BJ (cell line): ENCODE data around the gene TMEM145. TPM values are rescaled to one million over a fixed set of nuclear protein-coding genes. Genes with fewer than 3 reads are reported as not detected.

Source experiments
- CTCF ChIA-PET: fragments of 350-600 bp; formaldehyde crosslinking; extraction: SDS; loops from one replicate; lab custom pipeline; 2021; ENCODE audit warnings: antibody characterized with exemption, inconsistent platforms; lab: Yijun Ruan, JAX
- POLR2A ChIA-PET: fragments of 300-600 bp; sonication (Branson Sonifier 250); formaldehyde crosslinking; extraction: SDS; loops from one replicate; lab custom pipeline; 2021; ENCODE audit warnings: antibody characterized with exemption; lab: Charles Lee
- DNase-seq: peaks from one replicate; pipeline ENCODE4 v3.0.0-alpha.2; 2011; ENCODE audit warnings: low read depth
- H3K27me3 ChIP-seq: 2 replicates; pipeline ENCODE4 v1.6.0; 2011; ENCODE audit warnings: low read length; ENCODE audit not compliant: control insufficient read depth, insufficient read depth
- H3K36me3 ChIP-seq: 2 replicates; pipeline ENCODE4 v1.5.1; 2011; ENCODE audit warnings: low read length; ENCODE audit not compliant: control insufficient read depth, insufficient read depth
- H3K4me3 ChIP-seq: 2 replicates; pipeline ENCODE4 v1.5.1; 2011; ENCODE audit warnings: low read depth, mild to moderate bottlenecking, control low read depth, low read length
- polyA plus RNA-seq: library from polyadenylated mRNA; depleted of rRNA; stranded (reverse); fragments of >200 nt; gene quantifications from 2 replicates; pipeline ENCODE4 v1.2.3, GENCODE V29; 2011
- TF ChIP-seq, protein P1 (sequence below): IDR thresholded peaks from 2 replicates; pipeline ENCODE4 v1.5.1; 2011; ENCODE audit warnings: low read depth, mild to moderate bottlenecking, control low read depth, inconsistent platforms, low read length, moderate library complexity; ENCODE audit not compliant: insufficient read depth

TMEM145 gene
- polyA plus RNA-seq, 1 experiment = 0.07 TPM

DNA sequence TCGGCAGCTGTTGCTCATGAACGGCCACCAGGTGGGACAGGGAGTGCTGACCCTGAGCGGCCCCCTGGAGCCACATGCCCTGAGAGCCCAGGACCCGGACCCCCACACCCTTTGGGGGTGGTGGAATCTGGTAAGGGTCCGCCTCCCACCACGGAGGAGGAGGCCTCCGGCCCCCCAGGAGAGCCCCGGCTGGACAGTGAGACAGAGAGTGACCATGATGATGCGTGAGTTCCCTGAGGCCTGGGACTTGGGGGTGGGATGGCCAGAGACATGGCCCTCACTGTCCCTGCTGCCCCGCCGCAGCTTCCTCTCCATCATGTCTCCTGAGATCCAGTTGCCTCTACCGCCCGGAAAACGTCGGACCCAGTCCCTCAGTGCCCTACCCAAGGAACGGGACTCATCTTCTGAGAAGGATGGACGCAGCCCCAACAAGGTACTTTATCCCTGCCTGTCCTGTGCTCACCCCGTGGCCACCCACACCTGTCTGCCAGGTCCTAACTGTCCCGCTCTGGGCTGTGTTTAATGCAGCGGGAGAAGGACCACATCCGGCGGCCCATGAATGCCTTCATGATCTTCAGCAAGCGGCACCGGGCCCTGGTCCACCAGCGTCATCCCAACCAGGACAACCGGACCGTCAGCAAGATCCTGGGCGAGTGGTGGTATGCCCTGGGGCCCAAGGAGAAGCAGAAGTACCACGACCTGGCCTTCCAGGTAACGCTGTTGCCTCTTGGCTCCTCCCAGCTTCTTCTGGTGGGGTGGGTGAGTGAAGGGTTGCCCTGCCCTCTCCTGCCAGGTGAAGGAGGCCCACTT is 25.9 kb upstream of the TMEM145 start:
- Histone ChIP-seq H3K27me3 (no peaks in the 10 kb centered on the region), H3K36me3 (peaks cover 49% of the 10 kb centered on the region), H3K4me3 (no peak overlapping the region)
- TF ChIP-seq, protein P1, sequence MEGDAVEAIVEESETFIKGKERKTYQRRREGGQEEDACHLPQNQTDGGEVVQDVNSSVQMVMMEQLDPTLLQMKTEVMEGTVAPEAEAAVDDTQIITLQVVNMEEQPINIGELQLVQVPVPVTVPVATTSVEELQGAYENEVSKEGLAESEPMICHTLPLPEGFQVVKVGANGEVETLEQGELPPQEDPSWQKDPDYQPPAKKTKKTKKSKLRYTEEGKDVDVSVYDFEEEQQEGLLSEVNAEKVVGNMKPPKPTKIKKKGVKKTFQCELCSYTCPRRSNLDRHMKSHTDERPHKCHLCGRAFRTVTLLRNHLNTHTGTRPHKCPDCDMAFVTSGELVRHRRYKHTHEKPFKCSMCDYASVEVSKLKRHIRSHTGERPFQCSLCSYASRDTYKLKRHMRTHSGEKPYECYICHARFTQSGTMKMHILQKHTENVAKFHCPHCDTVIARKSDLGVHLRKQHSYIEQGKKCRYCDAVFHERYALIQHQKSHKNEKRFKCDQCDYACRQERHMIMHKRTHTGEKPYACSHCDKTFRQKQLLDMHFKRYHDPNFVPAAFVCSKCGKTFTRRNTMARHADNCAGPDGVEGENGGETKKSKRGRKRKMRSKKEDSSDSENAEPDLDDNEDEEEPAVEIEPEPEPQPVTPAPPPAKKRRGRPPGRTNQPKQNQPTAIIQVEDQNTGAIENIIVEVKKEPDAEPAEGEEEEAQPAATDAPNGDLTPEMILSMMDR = no peak
- ChIA-PET POLR2A (no interaction called here), CTCF (interaction anchor here (0.7 to 4.2 kb wide), 3 partner anchors 9 to 41 kb away, joined by 3 to 18 read pairs (median 5); no protein-coding TSS in a partner anchor)
- no peak for DNase-seq

DNA sequence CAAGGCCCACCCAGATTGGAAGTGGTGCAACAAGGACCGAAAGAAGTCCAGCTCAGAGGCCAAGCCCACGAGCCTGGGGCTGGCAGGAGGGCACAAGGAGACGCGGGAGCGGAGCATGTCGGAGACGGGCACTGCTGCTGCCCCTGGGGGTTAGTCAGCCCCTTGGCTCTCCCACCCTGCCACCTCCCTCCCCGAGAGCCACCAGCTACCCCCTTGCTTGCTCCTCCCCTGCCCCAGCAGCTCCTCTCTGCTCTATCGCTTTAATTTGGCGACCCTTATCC is 25.3 kb upstream of the TMEM145 start:
- CTCF ChIA-PET = interaction anchor here (0.7 to 4.2 kb wide), 2 partner anchors 8 to 41 kb away, joined by 3 to 18 read pairs; no protein-coding TSS in a partner anchor
- Histone ChIP-seq H3K4me3 (no peak overlapping the region), H3K36me3 (peaks cover 53% of the 10 kb centered on the region), H3K27me3 (no peaks in the 10 kb centered on the region)
- TF ChIP-seq, protein P1 = no peak
- POLR2A ChIA-PET = no interaction called here
- no peak for DNase-seq

DNA sequence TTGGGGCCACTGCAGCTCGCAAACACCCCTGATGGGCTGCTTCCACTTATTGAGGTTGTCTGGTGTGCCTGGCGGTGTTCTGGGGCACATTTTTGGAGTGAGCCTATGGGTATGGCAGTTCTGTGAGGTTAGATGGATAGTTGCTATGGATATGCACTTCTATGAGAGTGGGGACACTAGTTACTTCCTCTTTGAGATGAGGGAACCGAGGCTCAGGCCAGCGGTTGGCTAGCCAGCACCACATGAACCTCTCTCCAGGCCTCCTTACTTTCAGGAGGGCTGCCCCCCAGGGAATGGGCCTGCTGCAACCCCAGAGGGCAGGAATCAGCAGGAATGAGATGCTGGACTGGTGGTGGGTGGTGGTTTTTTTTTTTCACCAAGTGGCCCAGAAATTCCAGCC is 24.7 kb upstream of the TMEM145 start:
- H3K27me3 ChIP-seq = no peaks in the 10 kb centered on the region
- ChIA-PET POLR2A (no interaction called here), CTCF (interaction anchor here (1.0 to 4.2 kb wide), 2 partner anchors 42 to 156 kb away, joined by 3 to 18 read pairs; partner anchors contain the start of gene POU2F2)
- TF ChIP-seq, protein P1 = no peak
- H3K4me3 ChIP-seq = no peak overlapping the region
- no peak for DNase-seq
- peaks cover 57% of the 10 kb centered on the region for H3K36me3 ChIP-seq

DNA sequence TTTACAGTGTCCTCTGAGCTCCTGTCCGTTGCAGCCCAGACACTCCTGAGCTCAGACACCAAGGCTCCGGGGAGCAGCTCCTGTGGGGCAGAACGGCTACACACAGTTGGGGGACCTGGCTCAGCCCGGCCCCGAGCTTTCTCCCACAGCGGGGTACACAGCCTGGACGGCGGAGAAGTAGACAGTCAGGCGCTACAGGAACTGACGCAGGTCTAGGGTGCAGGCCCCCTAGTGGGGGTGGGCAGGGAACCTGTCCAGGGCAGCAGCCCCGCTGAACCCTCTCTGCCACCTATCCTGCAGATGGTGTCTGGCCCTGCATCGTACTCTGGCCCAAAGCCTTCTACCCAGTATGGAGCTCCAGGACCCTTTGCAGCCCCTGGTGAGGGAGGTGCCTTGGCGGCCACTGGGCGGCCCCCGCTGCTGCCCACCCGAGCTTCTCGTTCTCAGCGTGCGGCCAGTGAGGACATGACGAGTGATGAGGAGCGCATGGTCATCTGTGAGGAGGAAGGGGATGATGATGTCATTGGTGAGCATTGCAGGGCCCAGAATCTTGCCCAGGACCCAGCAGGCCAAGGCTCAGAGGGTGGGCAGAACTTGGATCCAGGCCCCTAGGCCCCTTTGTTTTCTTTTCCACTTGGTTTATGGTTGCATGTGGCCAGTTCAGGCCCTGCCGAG is 24.1 kb upstream of the TMEM145 start:
- Histone ChIP-seq H3K27me3 (no peaks in the 10 kb centered on the region), H3K36me3 (peaks cover 63% of the 10 kb centered on the region), H3K4me3 (no peak overlapping the region)
- CTCF ChIA-PET = interaction anchor here (1.0 to 4.2 kb wide), 3 partner anchors 9 to 157 kb away, joined by 3 to 18 read pairs (median 9); partner anchors contain the start of gene POU2F2
- no peak for DNase-seq
- TF ChIP-seq, protein P1 = no peak
- POLR2A ChIA-PET = no interaction called here

DNA sequence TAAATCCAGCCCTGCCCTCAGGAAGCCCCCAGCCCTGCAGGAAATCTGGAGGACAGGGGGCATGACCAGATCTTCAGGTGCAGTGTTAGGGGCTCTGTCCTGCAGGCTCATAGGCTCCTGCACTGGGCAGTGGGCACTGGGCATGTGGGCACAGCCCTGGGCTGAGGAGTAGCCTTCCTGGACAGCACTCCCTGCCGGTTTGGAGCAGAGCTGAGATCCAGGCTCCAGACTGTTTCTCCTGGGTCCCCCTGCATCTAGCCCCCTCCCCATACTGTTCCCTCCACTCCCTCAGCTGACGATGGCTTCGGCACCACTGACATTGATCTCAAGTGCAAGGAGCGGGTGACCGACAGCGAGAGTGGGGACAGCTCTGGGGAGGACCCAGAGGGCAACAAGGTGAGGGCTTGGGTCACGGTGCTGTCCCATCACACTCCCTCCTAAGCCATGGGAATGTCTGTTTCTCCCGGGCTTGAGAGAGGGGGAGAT is 23.5 kb upstream of the TMEM145 start:
- no peak for DNase-seq
- Histone ChIP-seq H3K4me3 (no peak overlapping the region), H3K27me3 (no peaks in the 10 kb centered on the region), H3K36me3 (peaks cover 66% of the 10 kb centered on the region)
- CTCF ChIA-PET = interaction anchor here (1.4 to 4.2 kb wide), 3 partner anchors 10 to 43 kb away, joined by 4 to 18 read pairs (median 9); no protein-coding TSS in a partner anchor
- POLR2A ChIA-PET = no interaction called here
- TF ChIP-seq, protein P1 = no peak
